GM12801 (cell line): Measurements from ENCODE around the gene MGME1.

ENCODE experiments used
- TF ChIP-seq, protein P1 (sequence below): IDR thresholded peaks from one replicate; pipeline ENCODE4 v1.5.1; 2011; ENCODE audit warnings: control low read depth; ENCODE audit not compliant: insufficient read length; ENCODE audit errors: extremely low read depth

Gene MGME1

DNA sequence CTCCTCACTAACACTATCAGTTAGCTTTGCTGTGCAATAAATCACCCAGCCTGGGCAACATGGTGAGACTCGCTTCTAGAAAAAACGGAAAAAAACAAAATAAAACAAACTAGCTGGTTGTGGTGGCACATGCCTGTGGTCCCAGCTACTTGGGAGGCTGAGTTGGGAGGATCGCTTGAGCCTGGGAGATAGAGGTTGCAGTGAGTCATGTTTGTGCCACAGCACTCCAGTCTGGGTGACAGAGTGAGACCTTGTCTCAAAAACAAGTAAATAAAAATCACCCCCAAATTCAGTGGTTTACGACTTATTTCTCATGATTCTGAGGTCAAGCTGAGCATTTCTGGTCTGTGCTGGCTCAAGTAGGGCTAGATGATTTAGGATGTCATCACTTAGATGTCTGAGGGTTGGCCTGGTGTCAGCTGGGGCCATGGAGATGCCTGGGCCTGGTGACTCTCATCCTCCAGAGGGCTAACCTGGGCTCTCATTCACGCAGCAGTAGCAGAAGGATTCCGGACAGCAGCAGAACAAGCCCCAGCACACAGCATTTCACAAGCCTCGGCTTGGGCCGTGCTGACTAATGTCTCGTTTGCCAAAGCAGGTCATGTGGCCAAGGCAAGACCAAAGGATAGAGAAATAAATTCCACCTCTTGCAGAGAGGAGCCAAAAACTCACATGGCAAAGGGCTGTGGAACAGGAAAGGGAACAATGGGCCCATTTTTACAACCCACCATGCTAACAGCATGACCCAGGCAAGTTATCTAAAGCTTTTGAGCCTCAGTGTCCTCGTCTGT, 32.5 kb downstream of the MGME1 start:
- TF ChIP-seq, protein P1, sequence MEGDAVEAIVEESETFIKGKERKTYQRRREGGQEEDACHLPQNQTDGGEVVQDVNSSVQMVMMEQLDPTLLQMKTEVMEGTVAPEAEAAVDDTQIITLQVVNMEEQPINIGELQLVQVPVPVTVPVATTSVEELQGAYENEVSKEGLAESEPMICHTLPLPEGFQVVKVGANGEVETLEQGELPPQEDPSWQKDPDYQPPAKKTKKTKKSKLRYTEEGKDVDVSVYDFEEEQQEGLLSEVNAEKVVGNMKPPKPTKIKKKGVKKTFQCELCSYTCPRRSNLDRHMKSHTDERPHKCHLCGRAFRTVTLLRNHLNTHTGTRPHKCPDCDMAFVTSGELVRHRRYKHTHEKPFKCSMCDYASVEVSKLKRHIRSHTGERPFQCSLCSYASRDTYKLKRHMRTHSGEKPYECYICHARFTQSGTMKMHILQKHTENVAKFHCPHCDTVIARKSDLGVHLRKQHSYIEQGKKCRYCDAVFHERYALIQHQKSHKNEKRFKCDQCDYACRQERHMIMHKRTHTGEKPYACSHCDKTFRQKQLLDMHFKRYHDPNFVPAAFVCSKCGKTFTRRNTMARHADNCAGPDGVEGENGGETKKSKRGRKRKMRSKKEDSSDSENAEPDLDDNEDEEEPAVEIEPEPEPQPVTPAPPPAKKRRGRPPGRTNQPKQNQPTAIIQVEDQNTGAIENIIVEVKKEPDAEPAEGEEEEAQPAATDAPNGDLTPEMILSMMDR = no peak

DNA sequence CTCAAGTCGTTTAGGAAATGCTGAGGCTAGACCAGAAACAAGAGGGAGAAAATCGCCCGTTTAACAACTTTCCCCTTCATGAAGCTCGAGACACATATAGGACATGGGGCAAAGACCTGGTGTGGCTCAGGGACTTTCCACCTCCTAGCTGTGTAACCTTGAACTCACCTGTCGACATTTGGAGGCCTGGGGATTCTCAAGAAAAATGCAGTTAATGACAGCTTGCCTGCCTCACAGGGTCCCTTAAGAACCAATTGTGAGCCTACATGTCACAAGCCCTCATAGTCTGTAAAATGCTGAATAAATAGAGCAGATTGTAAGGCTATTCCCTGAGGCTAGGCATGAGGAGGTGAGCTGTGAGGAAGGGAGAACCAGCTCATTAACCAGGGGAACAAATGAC, 35.1 kb downstream of the MGME1 start:
- TF ChIP-seq, protein P1 = no peak

DNA sequence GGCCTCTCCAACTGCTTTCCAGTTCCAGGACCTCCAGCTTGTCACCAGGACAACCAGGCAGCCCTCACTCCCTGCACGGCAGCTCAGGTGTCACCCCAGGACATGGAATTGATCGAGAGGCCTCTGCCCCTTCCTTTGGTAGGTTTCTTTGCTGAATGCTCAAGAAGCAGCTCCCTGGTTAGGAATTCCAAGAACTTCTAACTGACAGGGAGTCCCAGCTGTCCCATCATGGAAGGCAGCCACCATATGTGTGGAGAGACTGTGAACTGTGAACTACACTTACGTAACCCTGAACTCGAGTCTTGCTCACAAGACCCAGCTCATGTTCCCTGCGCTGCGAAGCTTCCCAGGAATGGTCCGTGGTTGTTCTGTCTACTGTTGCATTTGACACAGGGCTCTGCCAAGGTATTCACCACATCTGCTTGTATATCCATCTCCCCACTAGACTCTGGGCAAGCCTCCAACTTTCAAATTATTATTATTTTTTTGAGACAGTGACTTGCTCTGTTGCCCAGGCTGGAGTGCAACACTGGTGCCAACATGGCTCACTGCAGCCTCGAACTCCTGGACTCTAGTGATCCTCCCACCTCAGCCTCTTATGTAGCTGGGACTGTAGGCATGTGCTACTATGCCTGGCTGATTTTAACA, 35.7 kb downstream of the MGME1 start:
- TF ChIP-seq, protein P1 = no peak

DNA sequence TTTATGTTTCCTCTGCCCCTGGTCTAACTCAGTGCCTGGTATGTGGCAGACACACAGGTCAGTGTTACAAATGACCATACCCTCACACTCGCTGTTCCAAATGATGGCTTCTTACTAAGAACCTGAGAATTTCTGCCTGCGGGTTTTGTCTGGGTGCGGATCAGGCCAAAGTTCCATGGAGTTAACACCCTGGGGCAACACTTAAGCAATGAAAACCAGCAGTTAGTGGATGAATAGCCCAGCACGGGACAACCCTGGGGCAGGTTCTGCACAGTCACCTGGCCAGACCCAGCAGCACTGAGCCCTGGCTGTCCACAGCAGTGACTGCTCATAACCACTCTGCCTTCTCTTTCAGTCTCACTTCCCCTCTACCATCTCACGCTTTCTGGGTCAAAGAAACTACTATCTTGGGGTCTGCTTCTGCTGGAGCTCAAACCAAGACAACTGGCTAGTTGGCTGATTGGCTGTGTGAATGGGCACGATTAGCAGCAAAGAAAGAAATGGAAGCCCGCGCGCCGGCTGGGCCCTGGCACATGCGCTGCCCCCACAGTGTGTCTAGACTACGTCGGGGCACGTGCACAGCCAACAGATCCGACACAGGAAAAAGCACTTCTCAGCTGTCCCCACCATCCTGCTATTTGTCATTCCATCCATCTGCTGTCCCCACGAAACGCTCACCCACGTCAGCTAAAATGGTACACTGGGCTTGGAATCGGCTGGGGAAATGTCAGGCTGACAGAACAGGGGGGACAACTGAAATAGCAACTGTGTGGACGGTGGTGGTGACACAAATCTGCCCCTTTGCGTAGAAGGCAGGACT, 36.6 kb downstream of the MGME1 start:
- TF ChIP-seq, protein P1 = no peak

DNA sequence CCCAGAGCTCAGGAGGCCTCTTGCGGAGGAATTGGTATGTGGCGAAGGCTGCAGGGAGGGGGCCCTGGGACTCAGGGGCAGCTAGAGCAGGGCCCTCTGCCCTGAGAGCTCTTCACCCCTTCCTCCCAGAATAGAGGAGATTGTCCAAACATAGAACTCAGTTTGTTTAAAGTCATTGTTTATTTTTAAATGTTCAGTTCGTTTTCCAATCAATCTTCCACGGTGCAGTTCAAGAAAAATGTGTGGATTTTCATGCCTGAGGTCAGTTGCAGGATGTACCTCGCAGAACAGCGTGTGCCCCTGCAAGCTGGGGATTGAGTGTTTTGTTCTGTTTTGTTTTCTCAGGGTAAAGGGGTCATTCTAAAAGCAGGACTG, 37.2 kb downstream of the MGME1 start:
- TF ChIP-seq, protein P1 = no peak

DNA sequence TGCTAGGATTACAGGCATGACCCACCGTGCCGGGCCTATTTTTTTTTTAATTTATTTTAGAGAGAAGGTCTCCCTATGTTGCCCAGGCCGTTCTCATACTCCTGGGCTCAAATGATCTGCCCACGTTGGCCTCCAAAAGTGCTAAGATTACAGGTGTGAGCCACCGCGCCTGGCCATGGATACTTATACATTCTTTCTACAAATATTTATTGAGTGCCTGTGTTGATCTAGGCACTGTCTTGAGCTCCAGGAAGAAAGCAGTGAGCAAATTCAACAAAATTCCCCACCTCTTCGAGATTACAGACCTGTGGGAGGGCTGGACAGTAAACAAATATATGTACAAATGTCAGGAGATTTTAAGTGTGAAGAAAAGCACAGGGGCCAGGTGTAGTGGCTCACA, 37.9 kb downstream of the MGME1 start:
- TF ChIP-seq, protein P1 = no peak
